HepG2 (cell line): Measurements from ENCODE around the gene EEF1AKMT1. TPM values are rescaled to one million over a fixed set of nuclear protein-coding genes. Genes with fewer than 3 reads are reported as not detected.

Source experiments
- EED ChIP-seq: sonication (generic); formaldehyde crosslinking; IDR thresholded peaks from 2 replicates; pipeline ENCODE4 v1.5.0; 2020; ENCODE audit warnings: mild to moderate bottlenecking, missing genetic modification reagents
- ETV5 ChIP-seq: IDR thresholded peaks from 2 replicates; pipeline ENCODE4 v1.6.1; 2018; ENCODE audit warnings: missing biosample characterization, missing genetic modification reagents, inconsistent platforms, borderline replicate concordance
- FIP1L1 ChIP-seq: fragments of 200-400 bp; formaldehyde crosslinking; IDR thresholded peaks from 2 replicates; pipeline ENCODE4 v1.6.1; 2018; ENCODE audit warnings: low read depth, mild to moderate bottlenecking, low read length, moderate library complexity, borderline replicate concordance; ENCODE audit not compliant: insufficient read depth
- GATAD2A ChIP-seq: IDR thresholded peaks from 2 replicates; pipeline ENCODE4 v1.6.1; 2016
- HDAC1 ChIP-seq: sonication (generic); formaldehyde crosslinking; IDR thresholded peaks from 2 replicates; pipeline ENCODE4 v1.5.1; 2020; ENCODE audit warnings: mild to moderate bottlenecking, missing genetic modification reagents
- SMAD3 ChIP-seq: sonication (generic); formaldehyde crosslinking; IDR thresholded peaks from 2 replicates; pipeline ENCODE4 v1.4.0; 2020; ENCODE audit warnings: missing genetic modification reagents
- TBX2 ChIP-seq: sonication (generic); formaldehyde crosslinking; IDR thresholded peaks from 2 replicates; pipeline ENCODE4 v1.5.0; 2020; ENCODE audit warnings: missing genetic modification reagents, mild to moderate bottlenecking, borderline replicate concordance
- TCF12 ChIP-seq, 2 experiments: fragments of 450-650 bp in 1 of 2; sonication (generic) in 1 of 2; formaldehyde crosslinking in 1 of 2; IDR thresholded peaks; 2 replicates each; pipeline versions ENCODE4 v1.6.1 to v1.8.0; 2017 to 2022; ENCODE audit warnings: antibody characterized with exemption in 1 of 2, mild to moderate bottlenecking in 1 of 2, missing genetic modification reagents in 1 of 2, moderate library complexity in 1 of 2
- TRIM24 ChIP-seq: sonication (generic); formaldehyde crosslinking; IDR thresholded peaks from 2 replicates; pipeline ENCODE4 v1.8.0; 2022; ENCODE audit warnings: mild to moderate bottlenecking, missing genetic modification reagents
- UBTF ChIP-seq: sonication (generic); formaldehyde crosslinking; IDR thresholded peaks from 2 replicates; pipeline ENCODE4 v1.4.0; 2020; ENCODE audit warnings: mild to moderate bottlenecking, missing genetic modification reagents
- ZBTB3 ChIP-seq: sonication (generic); formaldehyde crosslinking; IDR thresholded peaks from 2 replicates; pipeline ENCODE4 v1.4.0; 2020; ENCODE audit warnings: low read depth, mild to moderate bottlenecking, moderate library complexity, missing genetic modification reagents, borderline replicate concordance
- ZC3H4 ChIP-seq: sonication (generic); formaldehyde crosslinking; IDR thresholded peaks from 2 replicates; pipeline ENCODE4 v1.4.0; 2020; ENCODE audit warnings: missing genetic modification reagents, borderline replicate concordance
- polyA plus RNA-seq, 8 experiments: library from polyadenylated mRNA; depleted of rRNA in 3 of 8; stranded (reverse) in 7 of 8; unstranded in 1 of 8; fragments of >200 nt; fragmentation: Illumina TruSeq in 4 of 8; extraction: Trizol in 4 of 8; gene quantifications; 2 replicates each; pipeline versions ENCODE4 v1.2.1 to v1.2.3, GENCODE V29; 2011 to 2016; ENCODE audit warnings: low read depth in 4 of 8, missing spikeins in 1 of 8, mixed read lengths in 1 of 8; ENCODE audit not compliant: insufficient read depth in 1 of 8
- total RNA-seq, 5 experiments: library from RNA; depleted of rRNA; stranded (reverse); fragments of >200 nt; fragmentation: Illumina TruSeq; extraction: Trizol; gene quantifications; 2 replicates each; pipeline ENCODE4 v1.2.3, GENCODE V29; 2016; ENCODE audit warnings: low read depth in 1 of 5
- TF ChIP-seq, protein P1 (sequence below): sonication (generic); formaldehyde crosslinking; IDR thresholded peaks from 2 replicates; pipeline ENCODE4 v1.4.0; 2020; ENCODE audit warnings: missing genetic modification reagents
- TF ChIP-seq, protein P2 (sequence below): sonication (generic); formaldehyde crosslinking; IDR thresholded peaks from 2 replicates; pipeline ENCODE4 v1.5.1; 2020; ENCODE audit warnings: mild to moderate bottlenecking, missing genetic modification reagents, borderline replicate concordance
- TF ChIP-seq, protein P3 (sequence below): sonication (generic); formaldehyde crosslinking; IDR thresholded peaks from 2 replicates; pipeline ENCODE4 v1.8.0; 2022; ENCODE audit warnings: mild to moderate bottlenecking, missing genetic modification reagents, borderline replicate concordance

Gene EEF1AKMT1
- total and polyA plus RNA-seq, 2 of the 13 experiments (the other 11 are each of a cell fraction or from before 2014, with no cell fraction given), result 6.0 to 16.1 TPM

- TF ChIP-seq EED (CRISPR knock-in tag) (no peak), SMAD3 (CRISPR knock-in tag) (peak; percentile 54), GATAD2A (CRISPR knock-in tag) (0 out of 2 replicates have a peak, but pooled peaks have one; percentile 44), ZBTB3 (CRISPR knock-in tag) (no peak), TCF12 (IDR thresholded peaks at IDR 0.05) (no peak), TCF12 (CRISPR knock-in tag; IDR thresholded peaks at IDR 0.05) (no peak), TRIM24 (no peak), TBX2 (CRISPR knock-in tag) (peak; percentile 91), FIP1L1 (no peak), ZC3H4 (CRISPR knock-in tag) (no peak), ETV5 (CRISPR knock-in tag) (peak; percentile 46), HDAC1 (CRISPR knock-in tag) (peak; percentile 25; the same call in 1 of the 2 replicates), UBTF (peak; percentile 99)
- TF ChIP-seq, protein P1, sequence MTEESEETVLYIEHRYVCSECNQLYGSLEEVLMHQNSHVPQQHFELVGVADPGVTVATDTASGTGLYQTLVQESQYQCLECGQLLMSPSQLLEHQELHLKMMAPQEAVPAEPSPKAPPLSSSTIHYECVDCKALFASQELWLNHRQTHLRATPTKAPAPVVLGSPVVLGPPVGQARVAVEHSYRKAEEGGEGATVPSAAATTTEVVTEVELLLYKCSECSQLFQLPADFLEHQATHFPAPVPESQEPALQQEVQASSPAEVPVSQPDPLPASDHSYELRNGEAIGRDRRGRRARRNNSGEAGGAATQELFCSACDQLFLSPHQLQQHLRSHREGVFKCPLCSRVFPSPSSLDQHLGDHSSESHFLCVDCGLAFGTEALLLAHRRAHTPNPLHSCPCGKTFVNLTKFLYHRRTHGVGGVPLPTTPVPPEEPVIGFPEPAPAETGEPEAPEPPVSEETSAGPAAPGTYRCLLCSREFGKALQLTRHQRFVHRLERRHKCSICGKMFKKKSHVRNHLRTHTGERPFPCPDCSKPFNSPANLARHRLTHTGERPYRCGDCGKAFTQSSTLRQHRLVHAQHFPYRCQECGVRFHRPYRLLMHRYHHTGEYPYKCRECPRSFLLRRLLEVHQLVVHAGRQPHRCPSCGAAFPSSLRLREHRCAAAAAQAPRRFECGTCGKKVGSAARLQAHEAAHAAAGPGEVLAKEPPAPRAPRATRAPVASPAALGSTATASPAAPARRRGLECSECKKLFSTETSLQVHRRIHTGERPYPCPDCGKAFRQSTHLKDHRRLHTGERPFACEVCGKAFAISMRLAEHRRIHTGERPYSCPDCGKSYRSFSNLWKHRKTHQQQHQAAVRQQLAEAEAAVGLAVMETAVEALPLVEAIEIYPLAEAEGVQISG (CRISPR knock-in tag), result peak; percentile 80
- TF ChIP-seq, protein P2, sequence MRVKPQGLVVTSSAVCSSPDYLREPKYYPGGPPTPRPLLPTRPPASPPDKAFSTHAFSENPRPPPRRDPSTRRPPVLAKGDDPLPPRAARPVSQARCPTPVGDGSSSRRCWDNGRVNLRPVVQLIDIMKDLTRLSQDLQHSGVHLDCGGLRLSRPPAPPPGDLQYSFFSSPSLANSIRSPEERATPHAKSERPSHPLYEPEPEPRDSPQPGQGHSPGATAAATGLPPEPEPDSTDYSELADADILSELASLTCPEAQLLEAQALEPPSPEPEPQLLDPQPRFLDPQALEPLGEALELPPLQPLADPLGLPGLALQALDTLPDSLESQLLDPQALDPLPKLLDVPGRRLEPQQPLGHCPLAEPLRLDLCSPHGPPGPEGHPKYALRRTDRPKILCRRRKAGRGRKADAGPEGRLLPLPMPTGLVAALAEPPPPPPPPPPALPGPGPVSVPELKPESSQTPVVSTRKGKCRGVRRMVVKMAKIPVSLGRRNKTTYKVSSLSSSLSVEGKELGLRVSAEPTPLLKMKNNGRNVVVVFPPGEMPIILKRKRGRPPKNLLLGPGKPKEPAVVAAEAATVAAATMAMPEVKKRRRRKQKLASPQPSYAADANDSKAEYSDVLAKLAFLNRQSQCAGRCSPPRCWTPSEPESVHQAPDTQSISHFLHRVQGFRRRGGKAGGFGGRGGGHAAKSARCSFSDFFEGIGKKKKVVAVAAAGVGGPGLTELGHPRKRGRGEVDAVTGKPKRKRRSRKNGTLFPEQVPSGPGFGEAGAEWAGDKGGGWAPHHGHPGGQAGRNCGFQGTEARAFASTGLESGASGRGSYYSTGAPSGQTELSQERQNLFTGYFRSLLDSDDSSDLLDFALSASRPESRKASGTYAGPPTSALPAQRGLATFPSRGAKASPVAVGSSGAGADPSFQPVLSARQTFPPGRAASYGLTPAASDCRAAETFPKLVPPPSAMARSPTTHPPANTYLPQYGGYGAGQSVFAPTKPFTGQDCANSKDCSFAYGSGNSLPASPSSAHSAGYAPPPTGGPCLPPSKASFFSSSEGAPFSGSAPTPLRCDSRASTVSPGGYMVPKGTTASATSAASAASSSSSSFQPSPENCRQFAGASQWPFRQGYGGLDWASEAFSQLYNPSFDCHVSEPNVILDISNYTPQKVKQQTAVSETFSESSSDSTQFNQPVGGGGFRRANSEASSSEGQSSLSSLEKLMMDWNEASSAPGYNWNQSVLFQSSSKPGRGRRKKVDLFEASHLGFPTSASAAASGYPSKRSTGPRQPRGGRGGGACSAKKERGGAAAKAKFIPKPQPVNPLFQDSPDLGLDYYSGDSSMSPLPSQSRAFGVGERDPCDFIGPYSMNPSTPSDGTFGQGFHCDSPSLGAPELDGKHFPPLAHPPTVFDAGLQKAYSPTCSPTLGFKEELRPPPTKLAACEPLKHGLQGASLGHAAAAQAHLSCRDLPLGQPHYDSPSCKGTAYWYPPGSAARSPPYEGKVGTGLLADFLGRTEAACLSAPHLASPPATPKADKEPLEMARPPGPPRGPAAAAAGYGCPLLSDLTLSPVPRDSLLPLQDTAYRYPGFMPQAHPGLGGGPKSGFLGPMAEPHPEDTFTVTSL (CRISPR knock-in tag), result peak; percentile 29; the same call in 1 of the 2 replicates
- TF ChIP-seq, protein P3, sequence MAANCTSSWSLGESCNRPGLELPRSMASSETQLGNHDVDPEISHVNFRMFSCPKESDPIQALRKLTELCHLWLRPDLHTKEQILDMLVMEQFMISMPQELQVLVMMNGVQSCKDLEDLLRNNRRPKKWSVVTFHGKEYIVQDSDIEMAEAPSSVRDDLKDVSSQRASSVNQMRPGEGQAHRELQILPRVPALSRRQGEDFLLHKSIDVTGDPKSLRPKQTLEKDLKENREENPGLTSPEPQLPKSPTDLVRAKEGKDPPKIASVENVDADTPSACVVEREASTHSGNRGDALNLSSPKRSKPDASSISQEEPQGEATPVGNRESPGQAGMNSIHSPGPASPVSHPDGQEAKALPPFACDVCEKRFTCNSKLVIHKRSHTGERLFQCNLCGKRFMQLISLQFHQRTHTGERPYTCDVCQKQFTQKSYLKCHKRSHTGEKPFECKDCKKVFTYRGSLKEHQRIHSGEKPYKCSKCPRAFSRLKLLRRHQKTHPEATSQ (CRISPR knock-in tag), result no peak; the same call in 1 of the 2 replicates
Observed at GRCh38 chr13:20773194-20774080, at the start of gene EEF1AKMT1 (continued).
